H1 (cell line): ENCODE data around the gene WBP1. TPM values are rescaled to one million over a fixed set of nuclear protein-coding genes. Genes with fewer than 3 reads are reported as not detected.

Experiments used
- MAFK ChIP-seq: IDR thresholded peaks from 2 replicates; pipeline ENCODE4 v1.6.1; 2012; ENCODE audit warnings: low read depth, mild to moderate bottlenecking, improper control_type of control experiment, low read length
- polyA plus RNA-seq, 7 experiments: library from polyadenylated mRNA; depleted of rRNA in 3 of 7; stranded (reverse) in 5 of 7; unstranded in 2 of 7; fragments of >200 nt in 5 of 7; fragments of 200-250 nt in 2 of 7; gene quantifications; 1 replicate in 5 of 7; 2 replicates in 1 of 7; 4 replicates in 1 of 7; pipeline versions ENCODE4 v1.2.1 to v1.2.3, GENCODE V29; 2011 to 2013; ENCODE audit warnings: missing spikeins in 2 of 7, mixed read lengths in 2 of 7
- total RNA-seq: library from RNA; stranded (reverse); fragmentation: NEBNext Ultra II Directional; extraction: Animal tissue kit (Norgen Biotek cat#: 25700); gene quantifications from 2 replicates; pipeline ENCODE4 v1.2.1, GENCODE V29; 2021

WBP1 gene
- total and polyA plus RNA-seq, 2 of the 8 experiments (the other 6 are each of a cell fraction or from before 2014, with no cell fraction given) = 57.2 to 190 TPM

GRCh38 chr2:74505448-74506246 is 47.4 kb downstream of the WBP1 start (continued):
- TF ChIP-seq MAFK = no peak
- TF ChIP-seq, all 59 proteins: peak for 0
